Measurements from ENCODE around the gene SPON2.

- TF ChIP-seq CTCF (IDR thresholded peaks at IDR 0.05; ENCODE audit: low read length) (no peak), EZH2 (optimal IDR thresholded peaks at IDR 0.05; ENCODE audit: low read depth, low read length) (no peak), EZH2phosphoT487 (IDR thresholded peaks at IDR 0.05; ENCODE audit: low read length) (no peak)
Measured at GRCh38 chr4:1169171-1169671, 3.2 kb downstream of the SPON2 start.

All from MM.1S (cell line).